GM19035 (cell line): ENCODE measurements around the gene TRIM8.

Source experiments
- ATAC-seq: cut with Tn5 transposase; IDR thresholded peaks from one replicate; pipeline ENCODE4 v1.9.1; 2021; ENCODE audit not compliant: unreplicated experiment

TRIM8 gene

DNA sequence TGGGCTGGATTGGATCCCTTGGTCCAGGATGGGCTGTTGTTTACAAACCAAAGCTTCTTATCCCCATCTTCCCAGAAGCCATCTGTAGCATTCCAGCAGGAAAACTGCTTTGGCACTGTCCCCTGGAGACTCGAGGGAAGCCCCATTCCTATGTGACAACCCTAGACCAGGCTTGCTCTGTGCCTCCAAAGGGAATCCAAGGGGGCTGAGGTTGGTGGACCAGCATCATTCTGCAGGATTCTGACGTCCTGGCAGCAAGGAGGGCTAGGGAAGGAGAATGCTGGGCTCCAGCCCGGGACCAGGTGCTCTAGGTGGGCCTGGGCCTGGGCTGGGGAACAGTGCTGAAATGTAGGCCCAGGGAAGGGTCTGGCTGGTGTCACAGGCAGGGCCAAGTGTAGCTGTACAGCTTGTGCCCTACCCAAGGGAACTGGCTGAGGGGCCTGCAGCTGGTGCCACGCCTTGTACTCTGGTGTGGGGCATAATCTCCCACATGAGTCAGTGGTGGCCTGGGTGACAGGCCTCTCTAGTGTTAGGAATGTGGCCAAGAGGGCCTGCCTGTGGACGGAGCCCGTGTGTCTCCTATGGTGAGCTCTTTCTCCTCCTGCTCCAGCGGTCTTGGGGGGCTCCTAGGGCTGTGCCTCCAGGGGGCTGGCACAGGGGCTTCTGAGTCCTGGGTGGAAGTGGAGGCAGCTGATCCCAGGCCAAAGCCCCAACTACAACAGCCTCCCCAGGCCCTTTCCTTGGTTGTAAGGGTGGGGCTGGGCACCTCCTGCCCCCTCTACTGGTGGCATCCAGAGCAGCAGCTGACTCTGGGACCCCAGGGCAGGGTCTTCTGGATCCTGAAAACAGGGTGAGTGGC, 25.2 kb downstream of the TRIM8 start:
- ATAC-seq, result no peak

DNA sequence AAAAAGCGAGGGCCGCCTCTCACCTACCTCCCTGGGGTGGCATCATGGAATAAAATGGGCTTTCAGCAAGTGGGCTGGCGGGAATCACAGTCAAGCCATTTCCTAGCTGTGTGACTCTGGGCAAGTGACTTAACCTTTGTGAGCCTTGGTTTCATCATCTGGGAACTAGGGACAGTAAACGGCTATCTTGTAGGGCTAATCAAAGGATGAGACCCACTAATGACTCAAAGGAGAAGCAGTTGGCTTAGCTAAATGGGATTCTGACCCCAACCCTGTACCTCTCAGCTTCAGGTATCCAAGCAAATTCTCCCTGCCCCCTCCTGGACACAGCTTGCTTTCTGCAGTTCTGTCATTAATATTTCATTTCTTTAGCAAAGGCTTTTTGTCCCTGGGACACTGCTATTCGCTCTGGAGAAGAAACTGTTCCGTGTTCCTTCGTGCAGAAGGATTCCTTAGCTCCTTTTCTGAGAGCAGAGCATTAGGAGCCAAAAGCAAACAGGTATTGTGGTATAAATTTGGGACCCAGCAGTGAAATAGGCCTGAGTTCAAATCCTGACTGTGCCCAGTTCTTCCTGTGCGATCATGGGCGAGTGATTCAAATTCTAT, 25.9 kb downstream of the TRIM8 start:
- ATAC-seq, result no peak

DNA sequence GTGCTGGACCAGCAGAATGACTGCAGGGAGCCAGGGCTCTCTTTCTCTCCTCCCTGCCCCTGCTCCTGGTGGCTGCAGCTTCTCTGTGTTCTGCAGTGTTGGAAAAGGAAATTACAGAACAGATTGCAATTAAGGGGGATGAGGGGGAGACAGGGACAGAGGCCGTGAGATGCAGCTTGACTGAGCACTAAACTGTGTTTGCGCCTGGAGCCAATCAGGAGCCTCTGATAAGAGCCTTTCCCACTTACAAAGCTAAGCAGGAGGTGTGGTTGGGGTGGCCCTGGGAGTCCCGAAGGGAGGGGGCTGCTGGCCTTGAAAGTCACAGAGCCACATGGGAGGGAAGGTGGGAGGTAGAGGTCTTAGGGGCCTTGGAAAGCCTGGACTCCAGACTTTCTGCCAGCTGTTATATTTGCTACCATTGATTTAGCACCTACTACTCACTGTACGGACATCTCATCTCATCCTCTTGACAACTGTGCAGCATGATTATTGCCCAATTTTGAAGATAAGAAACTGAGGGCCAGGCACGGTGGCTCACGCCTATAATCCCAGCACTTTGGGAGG, 26.7 kb downstream of the TRIM8 start:
- no peak for ATAC-seq

- ATAC-seq, result no peak
Observed at GRCh38 chr10:102673236-102673818, 29.0 kb downstream of the TRIM8 start.

GRCh38 chr10:102673819-102674511, 29.7 kb downstream of the TRIM8 start:
- ATAC-seq, result no peak

- ATAC-seq, result no peak
Observed at GRCh38 chr10:102674566-102674965, 30.3 kb downstream of the TRIM8 start.

DNA sequence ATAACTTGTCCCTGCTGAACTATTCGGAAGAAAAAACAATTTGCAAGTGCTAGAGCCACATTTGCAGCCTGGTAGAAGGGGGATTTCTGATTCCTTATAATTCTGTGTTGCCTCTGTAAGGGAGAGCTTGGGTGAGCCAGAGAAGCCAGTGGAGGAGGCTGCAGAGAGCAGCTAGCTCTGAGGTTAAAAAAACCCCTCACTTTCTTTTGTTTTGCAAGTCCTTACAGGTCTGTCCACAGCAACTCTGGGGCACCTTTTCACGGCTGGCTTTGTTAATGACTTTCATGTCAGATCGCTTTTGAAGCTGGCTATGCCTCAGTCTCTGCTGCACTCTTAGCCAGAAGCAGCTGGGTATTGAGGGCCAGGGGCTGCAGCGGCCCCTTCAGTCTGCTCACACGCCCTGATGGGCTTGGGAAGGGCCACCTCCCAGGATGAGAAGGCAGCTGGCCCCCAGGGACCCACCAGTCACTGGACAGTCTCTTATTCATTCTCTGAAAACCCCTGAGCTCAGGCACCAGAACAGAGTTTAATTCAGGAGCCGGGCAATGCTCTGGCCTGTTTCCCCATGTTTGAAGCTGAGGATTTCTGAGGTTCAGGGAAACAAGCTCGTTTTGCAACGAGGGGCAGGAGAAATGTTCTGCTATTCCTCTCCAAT, 30.9 kb downstream of the TRIM8 start:
- no peak for ATAC-seq

- ATAC-seq, result no peak
Observed at GRCh38 chr10:102675666-102676533, 31.6 kb downstream of the TRIM8 start.

- ATAC-seq, result no peak
Observed at GRCh38 chr10:102676534-102677315, 32.4 kb downstream of the TRIM8 start.

DNA sequence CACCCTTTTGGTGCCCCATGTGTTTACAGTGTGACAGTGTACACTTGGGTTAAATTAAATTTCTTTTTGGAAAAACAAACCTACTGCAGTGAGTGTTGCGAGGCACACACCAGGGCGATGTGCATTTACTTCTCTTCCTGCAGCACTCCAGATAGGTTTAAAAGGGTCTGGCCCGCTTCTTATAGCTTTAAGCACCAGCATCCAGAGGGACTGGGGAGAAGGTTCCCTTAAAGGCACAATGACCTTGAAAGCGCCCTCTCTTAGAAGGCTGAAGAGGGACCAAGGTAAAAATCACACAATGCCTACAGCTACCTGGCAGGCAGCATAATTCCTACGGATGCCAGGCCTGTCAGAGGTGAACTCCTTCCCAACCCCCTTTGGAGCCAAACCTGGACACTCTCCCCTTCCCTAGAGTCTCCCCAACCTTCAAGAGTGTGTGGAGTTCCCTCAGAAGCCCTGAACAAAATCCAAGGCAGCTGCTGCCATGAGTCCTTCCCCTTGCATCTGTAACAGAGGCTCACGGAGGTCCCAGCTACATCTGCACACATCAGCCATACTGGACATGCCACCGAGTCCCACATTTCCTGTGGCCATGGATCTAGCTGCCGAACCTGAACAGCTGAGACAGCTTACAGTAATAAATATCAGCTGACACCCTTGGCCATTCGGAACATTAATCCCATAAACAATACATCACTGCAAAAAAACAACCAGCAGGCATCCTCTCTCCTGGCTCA, 33.2 kb downstream of the TRIM8 start:
- ATAC-seq, result no peak

DNA sequence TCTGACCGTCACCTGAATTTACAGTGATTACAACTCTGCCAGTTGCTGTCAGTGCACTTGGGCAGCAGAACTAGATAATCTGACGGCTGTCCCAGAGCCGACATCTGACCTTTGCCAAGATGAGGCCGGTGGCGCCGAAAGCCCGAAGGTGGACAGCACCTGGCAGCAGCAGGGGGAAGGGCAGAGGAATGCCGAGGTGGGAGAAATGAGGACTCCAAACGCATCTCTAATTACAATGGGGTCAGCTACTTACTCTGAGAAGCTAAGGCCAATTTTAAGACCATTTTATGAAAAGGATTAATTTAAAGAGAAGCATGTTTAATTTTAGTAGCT, 33.8 kb downstream of the TRIM8 start:
- no peak for ATAC-seq

- no peak for ATAC-seq
Observed at GRCh38 chr10:102678842-102679289, 34.6 kb downstream of the TRIM8 start.

- ATAC-seq, result no peak
Observed at GRCh38 chr10:102679596-102679995, 35.3 kb downstream of the TRIM8 start.

DNA sequence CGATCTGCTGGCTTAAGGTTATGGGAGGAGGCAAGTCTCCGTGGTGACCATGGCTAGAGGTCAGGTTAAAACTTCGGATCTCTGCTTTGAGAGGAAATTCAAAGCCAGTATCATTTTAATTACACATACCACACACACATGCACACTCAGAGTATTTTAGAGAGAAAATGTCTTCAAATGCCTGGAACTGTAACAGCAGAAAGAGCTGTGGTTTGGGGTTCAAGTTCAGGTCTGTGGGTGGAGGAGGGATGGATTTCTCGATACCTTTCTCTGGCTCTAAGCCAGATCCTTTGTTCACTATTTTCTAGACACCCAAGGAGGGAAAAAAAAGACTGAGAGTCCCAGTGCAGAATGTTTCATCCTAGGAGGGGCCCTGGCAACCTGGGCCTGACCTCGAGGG, 37.4 kb downstream of the TRIM8 start:
- ATAC-seq, result no peak

GRCh38 chr10:102682416-102682815, 38.1 kb downstream of the TRIM8 start:
- ATAC-seq, result no peak

GRCh38 chr10:102682981-102683380, 38.7 kb downstream of the TRIM8 start:
- ATAC-seq, result no peak

DNA sequence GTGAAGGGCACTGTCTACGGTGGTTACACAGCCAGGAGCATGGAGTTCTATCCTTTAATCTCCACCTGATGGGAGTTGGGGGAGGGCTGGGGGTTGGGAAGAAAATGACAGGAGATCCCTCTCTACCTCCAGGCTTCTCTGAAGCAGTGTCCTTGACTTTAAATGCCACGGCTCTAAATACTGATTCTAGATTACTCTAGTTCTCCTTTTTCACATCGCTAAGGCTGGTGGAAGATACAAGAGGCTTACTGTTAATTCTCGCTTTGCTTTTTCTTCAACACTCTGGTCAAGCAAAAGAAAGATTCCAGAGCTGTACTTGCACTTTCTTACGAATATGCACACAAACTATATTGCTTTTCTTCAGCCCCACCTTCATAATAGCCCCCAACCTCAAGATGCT, 39.5 kb downstream of the TRIM8 start:
- ATAC-seq, result no peak

DNA sequence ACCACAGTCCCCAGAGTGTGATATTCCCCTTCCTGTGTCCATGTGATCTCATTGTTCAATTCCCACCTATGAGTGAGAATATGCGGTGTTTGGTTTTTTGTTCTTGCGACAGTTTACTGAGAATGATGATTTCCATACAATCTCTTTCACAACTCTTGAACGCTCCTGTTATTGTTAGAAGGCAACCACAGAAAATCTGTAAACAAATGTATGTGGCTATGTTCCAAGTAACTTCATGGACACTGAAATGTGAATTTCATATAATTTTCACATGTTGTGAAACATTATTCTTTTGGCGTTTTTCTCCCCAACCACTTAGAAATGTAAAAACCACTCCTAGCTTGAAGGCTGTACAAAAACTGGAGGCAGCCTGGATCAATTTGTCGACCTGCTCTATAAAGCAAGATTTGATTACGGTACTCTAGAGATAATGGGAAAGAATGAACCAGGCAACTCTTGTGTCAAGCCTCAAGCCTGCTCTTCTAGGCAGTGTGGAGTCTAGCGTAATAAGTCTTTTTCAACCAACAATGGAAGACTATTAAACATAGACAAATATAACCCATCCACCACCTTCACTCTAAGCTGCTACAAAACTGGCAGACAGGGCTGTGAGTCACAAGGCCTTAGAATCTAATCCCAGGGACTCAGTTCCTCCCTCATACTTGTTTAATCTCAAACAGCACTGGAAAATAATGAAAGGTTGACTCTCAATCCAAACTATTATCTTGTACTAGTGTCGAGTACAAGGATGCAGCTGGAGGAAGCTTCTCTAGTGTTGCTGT, 47.2 kb downstream of the TRIM8 start:
- no peak for ATAC-seq
